H1 (cell line): ENCODE measurements around the gene NTN1. TPM values are rescaled to one million over a fixed set of nuclear protein-coding genes. Genes with fewer than 3 reads are reported as not detected.

Experiments
- BRCA1 ChIP-seq: IDR thresholded peaks from 2 replicates; pipeline ENCODE4 v1.6.1; 2012; ENCODE audit warnings: low read depth, low read length, improper control_type of control experiment
- CHD7 ChIP-seq: fragments of 300-600 bp; sonication (generic); IDR thresholded peaks from 2 replicates; pipeline ENCODE4 v1.7.1; 2012; ENCODE audit warnings: low read length, moderate library complexity, mild to moderate bottlenecking, inconsistent platforms; ENCODE audit not compliant: insufficient replicate concordance
- HDAC2 ChIP-seq, 2 experiments: fragments of 300-600 bp in 1 of 2; sonication (generic) in 1 of 2; IDR thresholded peaks; 2 replicates each; pipeline ENCODE4 v1.6.1; 2011 to 2012; ENCODE audit warnings: low read depth in 2 of 2, low read length in 2 of 2, mild to moderate bottlenecking in 2 of 2, moderate library complexity in 2 of 2, borderline replicate concordance in 1 of 2, inconsistent platforms in 1 of 2
- SIN3A ChIP-seq, 2 experiments: IDR thresholded peaks in 1 of 2; conservative IDR thresholded peaks in 1 of 2; 2 replicates each; pipeline ENCODE4 v1.6.1; 2011 to 2012; ENCODE audit warnings: low read length in 2 of 2, improper control_type of control experiment in 1 of 2, low read depth in 1 of 2, mild to moderate bottlenecking in 1 of 2
- TBP ChIP-seq: IDR thresholded peaks from 2 replicates; pipeline ENCODE4 v1.6.1; 2011; ENCODE audit warnings: low read depth, low read length, improper control_type of control experiment
- ZNF274 ChIP-seq: IDR thresholded peaks from 2 replicates; pipeline ENCODE4 v1.7.0; 2012; ENCODE audit warnings: low read length, borderline replicate concordance; ENCODE audit errors: extremely low read depth
- polyA plus RNA-seq, 7 experiments: library from polyadenylated mRNA; depleted of rRNA in 3 of 7; stranded (reverse) in 5 of 7; unstranded in 2 of 7; fragments of >200 nt in 5 of 7; fragments of 200-250 nt in 2 of 7; gene quantifications; 1 replicate in 5 of 7; 2 replicates in 1 of 7; 4 replicates in 1 of 7; pipeline versions ENCODE4 v1.2.1 to v1.2.3, GENCODE V29; 2011 to 2013; ENCODE audit warnings: missing spikeins in 2 of 7, mixed read lengths in 2 of 7
- total RNA-seq: library from RNA; stranded (reverse); fragmentation: NEBNext Ultra II Directional; extraction: Animal tissue kit (Norgen Biotek cat#: 25700); gene quantifications from 2 replicates; pipeline ENCODE4 v1.2.1, GENCODE V29; 2021

The NTN1 gene
- total and polyA plus RNA-seq, 2 of the 8 experiments (the other 6 are each of a cell fraction or from before 2014, with no cell fraction given), result 2.0 to 2.3 TPM

- TF ChIP-seq CHD7 (no peak), SIN3A (conservative IDR thresholded peaks at IDR 0.05 in 1 of 2, IDR thresholded peaks at IDR 0.05 in 1 of 2; ENCODE audit: low read depth in 1 of 2, low read length in 2 of 2) (no peak), ZNF274 (no peak), BRCA1 (no peak), HDAC2 (IDR thresholded peaks at IDR 0.05; ENCODE audit: borderline replicate concordance in 1 of 2, low read depth in 2 of 2, low read length in 2 of 2) (no peak), TBP (no peak)
Measured at GRCh38 chr17:9205520-9206409, 184.5 kb downstream of the NTN1 start (continued).
